C4-2B (cell line): ENCODE results near the gene SPON2.

Source experiments
- H3K27ac ChIP-seq: fragments of 450-650 bp; 2 replicates; pipeline ENCODE4 v1.5.1; 2017
- CTCF ChIP-seq: fragments of 450-650 bp; conservative IDR thresholded peaks from 2 replicates; pipeline ENCODE4 v1.5.1; 2017; ENCODE audit warnings: mild to moderate bottlenecking
- ZFX ChIP-seq: fragments of 450-650 bp; IDR thresholded peaks from 2 replicates; pipeline ENCODE4 v1.6.1; 2017

The SPON2 gene

GRCh38 chr4:1174941-1175634 is 2.7 kb upstream of the SPON2 start:
- TF ChIP-seq CTCF (no peak), ZFX (no peak)

GRCh38 chr4:1172971-1173757 is 781 bp upstream of the SPON2 start:
- peak overlapping the region; percentile 86 for H3K27ac ChIP-seq
- TF ChIP-seq CTCF (no peak), ZFX (no peak)

More at GRCh38 chr4:1174941-1175634, 2.7 kb upstream of the SPON2 start:
- peak overlapping the region; percentile 86 for H3K27ac ChIP-seq

- peak overlapping the region; percentile 86 for H3K27ac ChIP-seq
- TF ChIP-seq ZFX: no peak
- TF ChIP-seq CTCF: no peak
Observed at GRCh38 chr4:1171311-1172227, 814 bp downstream of the SPON2 start.

- TF ChIP-seq ZFX (no peak), CTCF (no peak)
- peak overlapping the region; percentile 86 for H3K27ac ChIP-seq
Observed at GRCh38 chr4:1170976-1171310, 1.4 kb downstream of the SPON2 start.

GRCh38 chr4:1170156-1170975 is 2.0 kb downstream of the SPON2 start:
- H3K27ac ChIP-seq: peak overlapping the region; percentile 86

More at GRCh38 chr4:1170156-1170975, 2.0 kb downstream of the SPON2 start:
- no peak for TF ChIP-seq ZFX
- no peak for TF ChIP-seq CTCF
